A673 (cell line): ENCODE measurements around the gene SDHAF3. TPM values are rescaled to one million over a fixed set of nuclear protein-coding genes. Genes with fewer than 3 reads are reported as not detected.

Experiments
- BruUV-seq: library from RNA; stranded (reverse); fragments of 400-500 nt; replicated peaks from 2 replicates; lab custom pipeline; 2021; lab: Mats Ljungman, UMichigan
- CTCF ChIA-PET: fragments of 300-600 bp; sonication (Branson Sonifier 250); formaldehyde crosslinking; loops from one replicate; lab custom pipeline; 2022; ENCODE audit warnings: antibody characterized with exemption; lab: Charles Lee
- POLR2A ChIA-PET: fragments of 300-600 bp; sonication (Branson Sonifier 250); formaldehyde crosslinking; loops from one replicate; lab custom pipeline; 2022; ENCODE audit warnings: antibody characterized with exemption; ENCODE audit not compliant: low non-redundant PET; lab: Charles Lee
- DNase-seq: peaks from one replicate; pipeline ENCODE4 v3.0.0-alpha.2; 2015; ENCODE audit warnings: low spot score
- H3K27ac ChIP-seq: fragments of 200-600 bp; sonication (generic); 2 replicates; pipeline ENCODE4 v1.5.1; 2016; ENCODE audit warnings: mixed run types, low read depth, mild to moderate bottlenecking, mixed read lengths, antibody characterized with exemption, low read length; ENCODE audit not compliant: poor library complexity, severe bottlenecking
- H3K27me3 ChIP-seq: fragments of 200-600 bp; sonication (generic); replicated peaks from 2 replicates; pipeline ENCODE4 v1.6.1; 2017; ENCODE audit warnings: mixed run types, low read depth, mild to moderate bottlenecking, mixed read lengths, antibody characterized with exemption, low read length; ENCODE audit not compliant: insufficient read depth, poor library complexity
- H3K36me3 ChIP-seq: fragments of 200-600 bp; sonication (generic); 2 replicates; pipeline ENCODE4 v1.6.1; 2016; ENCODE audit warnings: mixed run types, mild to moderate bottlenecking, mixed read lengths, antibody characterized with exemption, low read length; ENCODE audit not compliant: insufficient read depth, poor library complexity, severe bottlenecking
- H3K4me1 ChIP-seq: fragments of 200-600 bp; sonication (generic); 2 replicates; pipeline ENCODE4 v1.6.1; 2017; ENCODE audit warnings: mixed run types, mild to moderate bottlenecking, mixed read lengths, antibody characterized with exemption, low read length; ENCODE audit not compliant: insufficient read depth, poor library complexity, severe bottlenecking
- H3K4me3 ChIP-seq: fragments of 200-600 bp; sonication (generic); 2 replicates; pipeline ENCODE4 v1.5.1; 2016; ENCODE audit warnings: low read depth, mixed run types, mild to moderate bottlenecking, mixed read lengths, low read length; ENCODE audit not compliant: poor library complexity, severe bottlenecking
- H3K9me3 ChIP-seq: fragments of 200-600 bp; sonication (generic); 2 replicates; pipeline ENCODE4 v1.6.1; 2016; ENCODE audit warnings: mixed run types, low read depth, mild to moderate bottlenecking, mixed read lengths, antibody characterized with exemption, low read length; ENCODE audit not compliant: poor library complexity, severe bottlenecking
- EZH2 ChIP-seq: fragments of 200-600 bp; sonication (generic); IDR thresholded peaks from 2 replicates; pipeline ENCODE4 v1.6.1; 2017; ENCODE audit warnings: borderline replicate concordance, low read depth, mild to moderate bottlenecking, mixed read lengths, antibody characterized with exemption, low read length; ENCODE audit not compliant: poor library complexity, severe bottlenecking
- intact Hi-C: fragments of 100-400 bp; cut with micrococcal nuclease; formaldehyde crosslinking; loops from one replicate; pipeline ENCODE4 v1.10.0; 2022; ENCODE audit not compliant: unreplicated experiment
- total RNA-seq: library from RNA; stranded (reverse); gene quantifications from 2 replicates; pipeline ENCODE4 v1.2.3, GENCODE V29; 2021
- TF ChIP-seq, protein P1 (sequence below): fragments of 300-800, 200-600 bp; sonication (generic); conservative IDR thresholded peaks from 2 replicates; pipeline ENCODE4 v1.5.1; 2017; ENCODE audit warnings: low read depth, mild to moderate bottlenecking, antibody characterized with exemption, low read length, moderate library complexity, mixed read lengths

Gene SDHAF3
- total RNA-seq, 1 experiment from 2014 or later: 29.7 TPM

- no peak for DNase-seq
- intact Hi-C loops: no loop called here
- ChIA-PET CTCF (no interaction called here), POLR2A (no interaction called here)
- no peaks in the 10 kb centered on the region for H3K4me1 ChIP-seq
- no peak overlapping the region for H3K27ac ChIP-seq
- TF ChIP-seq EZH2: no peak
- TF ChIP-seq, protein P1, sequence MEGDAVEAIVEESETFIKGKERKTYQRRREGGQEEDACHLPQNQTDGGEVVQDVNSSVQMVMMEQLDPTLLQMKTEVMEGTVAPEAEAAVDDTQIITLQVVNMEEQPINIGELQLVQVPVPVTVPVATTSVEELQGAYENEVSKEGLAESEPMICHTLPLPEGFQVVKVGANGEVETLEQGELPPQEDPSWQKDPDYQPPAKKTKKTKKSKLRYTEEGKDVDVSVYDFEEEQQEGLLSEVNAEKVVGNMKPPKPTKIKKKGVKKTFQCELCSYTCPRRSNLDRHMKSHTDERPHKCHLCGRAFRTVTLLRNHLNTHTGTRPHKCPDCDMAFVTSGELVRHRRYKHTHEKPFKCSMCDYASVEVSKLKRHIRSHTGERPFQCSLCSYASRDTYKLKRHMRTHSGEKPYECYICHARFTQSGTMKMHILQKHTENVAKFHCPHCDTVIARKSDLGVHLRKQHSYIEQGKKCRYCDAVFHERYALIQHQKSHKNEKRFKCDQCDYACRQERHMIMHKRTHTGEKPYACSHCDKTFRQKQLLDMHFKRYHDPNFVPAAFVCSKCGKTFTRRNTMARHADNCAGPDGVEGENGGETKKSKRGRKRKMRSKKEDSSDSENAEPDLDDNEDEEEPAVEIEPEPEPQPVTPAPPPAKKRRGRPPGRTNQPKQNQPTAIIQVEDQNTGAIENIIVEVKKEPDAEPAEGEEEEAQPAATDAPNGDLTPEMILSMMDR: no peak
- H3K9me3 ChIP-seq: no peaks in the 10 kb centered on the region
- no TSS peak for BruUV-seq
- no peak overlapping the region for H3K4me3 ChIP-seq
- no peaks in the 10 kb centered on the region for H3K27me3 ChIP-seq
- H3K36me3 ChIP-seq: no peaks in the 10 kb centered on the region
Observed at GRCh38 chr7:97094284-97094930, 23.1 kb upstream of the SDHAF3 start.

- Histone ChIP-seq H3K27ac (no peak overlapping the region), H3K36me3 (no peaks in the 10 kb centered on the region), H3K4me3 (no peak overlapping the region), H3K9me3 (no peaks in the 10 kb centered on the region), H3K27me3 (no peaks in the 10 kb centered on the region), H3K4me1 (no peaks in the 10 kb centered on the region)
- no TSS peak for BruUV-seq
- CTCF ChIA-PET: no interaction called here
- intact Hi-C loops: no loop called here
- TF ChIP-seq, protein P1: no peak
- no peak for TF ChIP-seq EZH2
- no peak for DNase-seq
- POLR2A ChIA-PET: no interaction called here
Observed at GRCh38 chr7:97096037-97096436, 21.5 kb upstream of the SDHAF3 start.

- Histone ChIP-seq H3K27ac (no peak overlapping the region), H3K27me3 (no peaks in the 10 kb centered on the region), H3K4me3 (no peak overlapping the region), H3K36me3 (no peaks in the 10 kb centered on the region), H3K9me3 (no peaks in the 10 kb centered on the region), H3K4me1 (no peaks in the 10 kb centered on the region)
- CTCF ChIA-PET: no interaction called here
- no peak for DNase-seq
- POLR2A ChIA-PET: no interaction called here
- no TSS peak for BruUV-seq
- no peak for TF ChIP-seq EZH2
- TF ChIP-seq, protein P1: no peak
- intact Hi-C loops: no loop called here
Observed at GRCh38 chr7:97096661-97097060, 20.8 kb upstream of the SDHAF3 start.
